HAP-1 (cell line): ENCODE data around the gene DHRS3.

ENCODE experiments used
- DNase-seq, 2 experiments: peaks; one replicate each; pipeline ENCODE4 v3.0.0-alpha.2; 2016 to 2020; ENCODE audit warnings: low spot score in 2 of 2
- H3K27me3 ChIP-seq: fragments of 250-450 bp; sonication (Bioruptor Pico); 2 replicates; pipeline ENCODE4 v1.5.1; 2020; ENCODE audit warnings: low read depth, mild to moderate bottlenecking, moderate library complexity
- H3K36me3 ChIP-seq: fragments of 250-450 bp; sonication (Bioruptor Pico); replicated peaks from 2 replicates; pipeline ENCODE4 v1.5.1; 2020; ENCODE audit warnings: mild to moderate bottlenecking
- H3K4me1 ChIP-seq: fragments of 250-450 bp; sonication (Bioruptor Pico); 2 replicates; pipeline ENCODE4 v1.5.1; 2020; ENCODE audit warnings: mild to moderate bottlenecking
- H3K4me3 ChIP-seq: fragments of 250-450 bp; sonication (Bioruptor Pico); 2 replicates; pipeline ENCODE4 v1.5.1; 2020; ENCODE audit warnings: mild to moderate bottlenecking, moderate library complexity
- H3K9me3 ChIP-seq: fragments of 250-450 bp; sonication (Bioruptor Pico); 2 replicates; pipeline ENCODE4 v1.5.1; 2020; ENCODE audit warnings: mild to moderate bottlenecking, moderate library complexity
- in situ Hi-C: fragments of 300-500 bp; cut with MboI; formaldehyde crosslinking; loops from 3 replicates; pipeline ENCODE4 v1.14.3; 2020; ENCODE audit warnings: low sequenced_read_pairs, inconsistent platforms, mixed read lengths

The DHRS3 gene

DNA sequence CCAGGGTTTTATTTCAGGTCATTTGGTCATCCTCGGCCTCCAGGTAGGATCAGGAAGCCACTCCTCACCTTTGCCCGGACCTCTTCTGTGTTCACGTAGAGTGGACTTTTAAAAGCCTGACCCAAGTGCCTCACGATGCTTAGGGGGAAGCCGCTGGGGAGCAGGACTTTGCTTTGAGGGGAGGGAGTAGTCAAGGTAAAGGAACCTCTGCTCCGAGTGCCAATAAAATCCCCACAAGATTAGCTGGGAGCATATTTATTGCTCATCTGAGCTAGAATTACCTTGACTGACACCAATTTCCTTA is 603 bp upstream of the DHRS3 start:
- peak overlapping the region; percentile 70 for H3K4me3 ChIP-seq
- in situ Hi-C loops, result loop anchor here (25.0 kb wide), 1 partner anchor 306 kb away; no protein-coding TSS in a partner anchor
- DNase-seq, result no peak
- no peaks in the 10 kb centered on the region for H3K36me3 ChIP-seq
- H3K9me3 ChIP-seq, result no peaks in the 10 kb centered on the region
- no peaks in the 10 kb centered on the region for H3K27me3 ChIP-seq
- H3K4me1 ChIP-seq, result peaks cover 11% of the 10 kb centered on the region

DNA sequence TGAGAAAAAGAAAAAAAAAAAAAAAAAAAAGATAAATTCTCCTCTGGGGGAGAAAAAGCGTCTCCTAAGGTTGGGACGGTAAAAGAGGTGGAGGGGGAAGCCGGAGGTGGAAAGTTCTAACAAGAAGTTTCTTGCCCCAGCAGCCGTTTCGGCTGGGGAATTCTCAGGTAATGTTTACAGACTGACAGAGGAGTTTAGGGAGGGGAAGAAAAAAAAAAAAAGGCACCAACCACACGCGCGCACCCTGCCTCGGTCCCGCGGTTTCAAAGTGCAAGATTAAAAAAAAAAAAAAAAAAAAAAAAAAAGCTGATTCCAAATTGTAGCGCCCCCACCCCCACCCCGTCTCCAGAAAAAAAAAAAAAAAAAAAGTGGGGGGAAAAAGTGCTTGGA is 504 bp downstream of the DHRS3 start:
- Histone ChIP-seq H3K4me3 (peak overlapping the region; percentile 70), H3K9me3 (no peaks in the 10 kb centered on the region), H3K27me3 (no peaks in the 10 kb centered on the region), H3K4me1 (peaks cover 11% of the 10 kb centered on the region), H3K36me3 (no peaks in the 10 kb centered on the region)
- DNase-seq, result peak in 1 of 2 experiments; percentile 13
- in situ Hi-C loops, result loop anchor here (25.0 kb wide), 1 partner anchor 305 kb away; no protein-coding TSS in a partner anchor

DNA sequence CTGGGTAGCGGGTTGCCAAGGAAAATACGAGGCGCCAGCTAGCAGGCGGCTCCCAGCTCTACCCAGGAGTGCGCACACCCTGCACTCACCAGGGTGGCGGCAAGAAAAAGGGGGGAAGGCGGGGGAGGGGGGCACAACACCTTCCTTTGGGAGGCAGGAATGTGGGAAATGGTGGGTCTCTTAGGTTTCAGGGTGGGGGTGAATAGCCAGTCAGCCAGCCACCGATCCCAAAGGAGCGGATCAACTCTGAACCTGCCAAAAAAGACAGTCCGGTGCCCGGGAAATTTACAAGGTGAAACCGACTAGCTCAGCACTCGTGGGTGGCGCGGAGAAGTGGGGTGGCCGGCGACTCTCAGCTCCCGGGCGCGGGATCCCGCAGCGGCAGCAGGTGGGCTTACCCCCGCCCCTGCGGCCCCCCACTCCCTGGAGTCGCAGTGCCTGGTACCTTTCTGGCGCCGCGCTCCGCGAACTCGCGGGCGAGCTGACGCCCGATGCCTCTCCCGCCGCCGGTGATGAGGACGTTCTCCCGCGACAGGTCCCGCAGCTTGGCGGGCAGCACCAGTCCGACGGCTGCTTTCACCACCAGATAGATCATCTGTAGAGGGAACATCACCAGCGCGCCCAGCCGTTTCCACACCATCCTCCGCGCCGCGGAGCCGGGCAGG is 1.2 kb downstream of the DHRS3 start:
- H3K4me3 ChIP-seq, result peak overlapping the region; percentile 70
- no peaks in the 10 kb centered on the region for H3K9me3 ChIP-seq
- no peaks in the 10 kb centered on the region for H3K27me3 ChIP-seq
- peak; percentile 7 to 60 for DNase-seq
- in situ Hi-C loops, result loop anchor here (25.0 kb wide), 1 partner anchor 305 kb away; no protein-coding TSS in a partner anchor
- no peaks in the 10 kb centered on the region for H3K36me3 ChIP-seq
- peaks cover 11% of the 10 kb centered on the region for H3K4me1 ChIP-seq

DNA sequence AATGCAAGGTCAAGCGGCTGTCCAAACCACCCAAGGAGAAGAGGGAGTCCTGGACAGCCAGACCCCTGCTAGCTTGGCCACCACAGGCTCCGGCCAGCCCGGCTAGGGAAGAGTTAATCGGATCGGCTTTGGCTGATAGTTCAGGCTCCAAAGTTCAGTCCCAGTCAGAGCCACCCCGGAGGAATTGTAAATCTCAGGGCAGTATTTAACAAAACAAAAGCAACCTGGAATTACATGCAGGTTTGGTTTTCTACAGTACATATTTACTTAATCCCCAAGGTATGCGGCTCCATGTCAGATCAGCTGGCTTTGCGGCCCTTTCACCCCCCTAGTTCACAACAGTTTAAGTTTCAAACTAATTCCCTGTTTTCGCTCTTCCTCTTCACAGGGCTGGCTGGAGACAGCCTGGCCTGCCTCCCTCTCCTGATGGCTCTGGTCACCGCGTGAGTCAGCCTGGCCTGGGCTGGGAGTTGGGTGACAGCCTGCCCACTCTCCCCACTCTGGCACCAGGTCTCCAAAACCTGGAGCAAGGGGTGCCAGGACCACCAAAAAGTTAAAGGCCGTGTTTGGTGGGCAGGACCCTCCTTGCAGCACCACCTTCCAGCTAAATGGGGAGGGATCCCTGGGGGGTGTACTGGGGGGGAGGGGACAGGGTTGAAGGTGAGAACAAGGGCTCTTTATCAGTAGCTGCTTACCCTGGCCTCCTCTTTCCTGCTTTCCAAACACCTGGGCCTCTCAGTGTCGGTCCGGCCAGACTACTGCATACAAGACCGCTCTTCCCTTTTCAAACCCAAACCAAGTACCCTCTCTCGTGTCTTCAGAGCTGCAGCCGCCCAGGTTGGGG is 1.9 kb downstream of the DHRS3 start:
- peak; percentile 82 to 98 for DNase-seq
- no peaks in the 10 kb centered on the region for H3K9me3 ChIP-seq
- H3K36me3 ChIP-seq, result peaks cover 4% of the 10 kb centered on the region; the same call in 1 of the 2 replicates
- H3K4me1 ChIP-seq, result peaks cover 11% of the 10 kb centered on the region
- H3K4me3 ChIP-seq, result peak overlapping the region; percentile 70
- in situ Hi-C loops, result loop anchor here (25.0 kb wide), 1 partner anchor 304 kb away; no protein-coding TSS in a partner anchor
- H3K27me3 ChIP-seq, result no peaks in the 10 kb centered on the region

DNA sequence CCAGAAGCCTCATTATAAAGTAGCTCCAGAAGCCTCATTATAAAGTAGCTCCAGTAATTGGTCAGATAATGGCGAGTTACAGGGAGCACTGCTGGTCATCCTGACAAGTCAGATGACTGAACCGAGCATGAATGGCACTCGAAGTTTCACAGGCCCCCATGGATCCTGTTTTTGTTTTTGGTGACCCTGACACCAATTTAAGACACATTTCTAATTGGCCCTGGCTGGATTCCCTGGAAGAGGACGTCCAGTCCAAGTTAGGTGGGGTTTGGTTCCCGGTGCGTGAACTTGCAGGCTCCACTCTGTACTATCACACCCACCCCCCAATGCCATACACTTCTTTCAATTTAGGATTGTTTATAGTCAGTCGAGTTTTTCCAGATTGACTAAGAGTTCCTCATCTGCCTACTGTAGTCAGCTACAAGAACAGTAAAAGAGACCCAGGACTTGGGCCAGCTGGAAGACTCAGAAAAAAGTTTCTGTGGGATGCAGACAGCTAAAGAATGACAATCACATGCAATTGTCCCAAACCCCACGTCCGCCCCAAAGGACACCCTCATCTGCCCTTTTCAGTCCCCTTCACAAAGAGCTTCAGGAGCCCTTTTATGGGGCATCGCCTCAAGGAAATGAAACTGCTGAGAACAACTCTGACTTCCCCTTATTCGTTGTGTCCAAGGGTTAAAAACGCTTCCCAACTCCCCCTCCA is 2.7 kb downstream of the DHRS3 start:
- DNase-seq, result no peak
- H3K4me3 ChIP-seq, result peak overlapping the region; percentile 70
- H3K27me3 ChIP-seq, result no peaks in the 10 kb centered on the region
- H3K4me1 ChIP-seq, result peaks cover 11% of the 10 kb centered on the region
- in situ Hi-C loops, result loop anchor here (25.0 kb wide), 1 partner anchor 303 kb away; no protein-coding TSS in a partner anchor
- H3K9me3 ChIP-seq, result no peaks in the 10 kb centered on the region
- H3K36me3 ChIP-seq, result peaks cover 4% of the 10 kb centered on the region; the same call in 1 of the 2 replicates

DNA sequence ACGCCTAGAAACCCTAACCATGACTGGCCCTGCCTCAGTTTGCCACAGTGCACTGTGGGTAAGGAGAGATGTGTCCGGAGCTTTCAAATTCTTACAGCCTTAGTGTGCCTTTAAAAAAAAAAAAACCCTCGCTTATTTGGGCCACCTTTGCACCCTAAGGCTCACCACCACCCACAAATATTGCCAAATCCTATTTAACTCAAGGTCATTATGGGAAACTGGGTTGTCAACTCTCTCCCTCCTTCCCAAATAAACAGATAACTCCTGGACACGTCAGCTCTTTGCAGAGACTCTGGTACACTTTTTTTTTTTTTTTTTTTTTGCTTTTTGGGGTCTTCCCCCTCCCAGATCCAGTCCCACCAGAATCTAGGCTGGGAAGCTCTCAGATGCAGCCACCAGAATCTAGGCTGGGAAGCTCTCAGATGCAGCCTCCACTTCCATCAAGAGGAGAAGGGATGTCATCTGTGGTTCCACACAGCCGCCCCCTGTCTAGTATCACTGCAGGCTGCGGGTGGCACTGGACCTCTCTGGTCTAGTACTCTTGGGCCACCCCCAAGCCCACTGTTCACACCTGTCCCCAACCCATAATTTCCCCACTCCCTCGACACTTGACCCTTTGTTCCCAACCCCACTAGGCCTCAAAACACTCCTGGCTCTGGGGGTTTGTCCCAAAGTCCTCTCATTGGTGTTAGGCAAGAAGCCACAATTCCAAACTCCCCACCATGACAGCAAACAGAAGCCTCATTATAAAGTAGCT is 3.4 kb downstream of the DHRS3 start:
- Histone ChIP-seq H3K4me3 (no peak overlapping the region; the same call in 1 of the 2 replicates), H3K36me3 (peaks cover 4% of the 10 kb centered on the region; the same call in 1 of the 2 replicates)
- in situ Hi-C loops, result loop anchor here (25.0 kb wide), 1 partner anchor 302 kb away; no protein-coding TSS in a partner anchor

DNA sequence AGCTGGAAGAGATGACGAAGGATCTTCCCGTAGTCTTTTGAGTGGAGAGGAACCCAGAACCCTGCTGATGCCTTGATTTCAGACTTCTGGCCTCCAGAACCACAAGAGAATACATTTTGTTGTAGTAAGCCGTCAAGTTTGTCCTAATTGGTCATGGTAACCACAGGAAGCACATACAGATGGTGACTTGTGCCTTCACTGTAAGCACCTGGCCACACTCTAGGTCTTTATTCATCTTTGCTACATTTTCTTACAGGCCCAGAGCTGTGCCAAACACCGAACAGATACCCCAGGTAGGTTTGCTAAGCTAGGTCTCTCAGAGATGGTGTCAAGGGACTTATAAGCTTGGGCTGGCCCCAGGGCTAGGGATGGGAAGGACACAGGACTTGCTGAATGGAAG is 4.8 kb downstream of the DHRS3 start:
- Histone ChIP-seq H3K27me3 (no peaks in the 10 kb centered on the region), H3K36me3 (peaks cover 4% of the 10 kb centered on the region; the same call in 1 of the 2 replicates), H3K4me3 (no peak overlapping the region), H3K4me1 (peaks cover 8% of the 10 kb centered on the region), H3K9me3 (no peaks in the 10 kb centered on the region)
- in situ Hi-C loops, result loop anchor here (25.0 kb wide), 1 partner anchor 301 kb away; no protein-coding TSS in a partner anchor
- no peak for DNase-seq

More for the DNA sequence above, 3.4 kb downstream of the DHRS3 start:
- no peaks in the 10 kb centered on the region for H3K27me3 ChIP-seq
- peaks cover 11% of the 10 kb centered on the region for H3K4me1 ChIP-seq
- no peak for DNase-seq
- no peaks in the 10 kb centered on the region for H3K9me3 ChIP-seq

DNA sequence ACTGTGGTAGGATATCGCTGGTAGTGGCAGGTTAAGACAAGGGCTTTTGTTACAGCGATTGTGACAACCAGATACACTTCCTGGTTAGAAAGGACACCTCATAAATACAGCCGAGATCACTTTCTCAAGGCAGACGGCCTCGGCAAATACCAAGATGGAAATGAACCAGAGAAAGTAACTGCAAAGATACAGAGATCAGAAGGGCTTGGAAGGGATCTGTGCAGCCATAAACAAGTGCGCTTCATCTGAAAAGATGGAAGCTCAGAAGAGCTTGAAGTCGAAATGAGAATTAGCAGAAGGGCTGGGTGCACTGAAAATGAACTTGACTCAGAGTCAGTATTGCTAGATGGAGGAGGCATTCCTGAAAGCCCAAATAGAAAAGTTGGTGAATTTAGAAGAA is 7.1 kb downstream of the DHRS3 start:
- Histone ChIP-seq H3K4me1 (peaks cover 8% of the 10 kb centered on the region), H3K36me3 (peaks cover 4% of the 10 kb centered on the region; the same call in 1 of the 2 replicates), H3K27me3 (no peaks in the 10 kb centered on the region), H3K9me3 (peaks cover 3% of the 10 kb centered on the region; the same call in 1 of the 2 replicates), H3K4me3 (no peak overlapping the region)
- in situ Hi-C loops, result loop anchor here (25.0 kb wide), 1 partner anchor 299 kb away; no protein-coding TSS in a partner anchor
- no peak for DNase-seq

DNA sequence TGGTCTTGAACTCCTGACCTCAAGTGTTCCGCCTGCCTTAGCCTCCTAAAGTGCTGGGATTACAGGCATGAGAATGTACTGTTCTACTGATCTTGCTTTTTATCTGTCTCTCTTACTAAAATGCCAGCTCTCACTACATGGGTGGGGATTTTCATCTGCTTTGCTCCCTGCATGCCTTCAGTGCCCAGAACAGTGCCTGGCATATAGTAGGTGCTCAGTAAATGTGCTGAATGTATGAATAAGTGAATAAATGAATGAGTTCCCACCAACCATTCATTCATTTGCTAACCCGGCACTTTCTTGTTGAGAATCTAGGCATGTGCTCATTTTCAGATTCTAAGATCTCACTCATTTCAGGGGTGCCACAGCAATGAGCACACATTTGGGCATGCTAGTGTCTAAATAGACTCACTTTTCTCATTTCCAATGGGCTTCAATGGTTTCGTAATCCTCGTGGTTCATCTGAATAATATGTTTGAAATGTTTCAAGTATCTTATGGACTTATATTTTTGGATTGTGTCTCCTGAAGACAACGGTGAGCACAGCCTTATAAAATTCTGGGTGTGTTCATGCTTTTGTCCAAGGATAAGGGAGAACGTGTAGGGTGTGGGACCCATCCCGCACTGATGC is 7.6 kb downstream of the DHRS3 start:
- H3K4me1 ChIP-seq, result peaks cover 8% of the 10 kb centered on the region
- H3K27me3 ChIP-seq, result no peaks in the 10 kb centered on the region
- in situ Hi-C loops, result loop anchor here (25.0 kb wide), 1 partner anchor 298 kb away; no protein-coding TSS in a partner anchor
- H3K9me3 ChIP-seq, result peaks cover 3% of the 10 kb centered on the region; the same call in 1 of the 2 replicates
- peaks cover 4% of the 10 kb centered on the region; the same call in 1 of the 2 replicates for H3K36me3 ChIP-seq
- DNase-seq, result no peak
- H3K4me3 ChIP-seq, result no peak overlapping the region

DNA sequence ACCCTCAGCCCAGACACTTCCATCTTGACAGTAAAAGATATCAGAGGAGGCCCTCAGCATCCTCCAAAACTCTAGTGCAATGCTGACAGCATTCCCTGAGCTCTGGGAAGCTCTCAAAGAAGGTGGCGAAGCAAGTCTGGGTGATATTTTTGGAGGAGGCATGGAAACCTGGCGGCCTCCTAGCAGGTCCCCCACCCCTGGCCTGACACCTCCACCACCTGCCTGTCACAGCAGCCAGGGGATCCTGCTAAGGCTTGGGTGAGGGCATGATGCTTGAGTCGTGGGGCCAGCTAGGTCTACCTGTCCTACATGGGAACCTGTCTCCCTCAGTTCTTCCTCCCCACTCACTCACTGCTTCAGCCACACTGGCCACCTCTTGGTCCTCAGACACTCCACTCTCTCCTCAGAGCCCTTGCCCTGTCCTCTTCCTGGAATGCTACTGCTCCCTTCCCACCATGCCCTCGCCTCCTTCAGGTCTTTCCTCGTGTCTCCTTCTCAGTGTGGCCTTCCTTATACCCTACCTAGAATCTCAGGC is 8.5 kb downstream of the DHRS3 start:
- peaks cover 4% of the 10 kb centered on the region; the same call in 1 of the 2 replicates for H3K36me3 ChIP-seq
- H3K9me3 ChIP-seq, result peaks cover 3% of the 10 kb centered on the region; the same call in 1 of the 2 replicates
- H3K4me3 ChIP-seq, result no peak overlapping the region
- H3K27me3 ChIP-seq, result no peaks in the 10 kb centered on the region
- in situ Hi-C loops, result loop anchor here (25.0 kb wide), 1 partner anchor 297 kb away; no protein-coding TSS in a partner anchor
- no peak for DNase-seq
- H3K4me1 ChIP-seq, result peaks cover under 1% of the 10 kb centered on the region; the same call in 1 of the 2 replicates

DNA sequence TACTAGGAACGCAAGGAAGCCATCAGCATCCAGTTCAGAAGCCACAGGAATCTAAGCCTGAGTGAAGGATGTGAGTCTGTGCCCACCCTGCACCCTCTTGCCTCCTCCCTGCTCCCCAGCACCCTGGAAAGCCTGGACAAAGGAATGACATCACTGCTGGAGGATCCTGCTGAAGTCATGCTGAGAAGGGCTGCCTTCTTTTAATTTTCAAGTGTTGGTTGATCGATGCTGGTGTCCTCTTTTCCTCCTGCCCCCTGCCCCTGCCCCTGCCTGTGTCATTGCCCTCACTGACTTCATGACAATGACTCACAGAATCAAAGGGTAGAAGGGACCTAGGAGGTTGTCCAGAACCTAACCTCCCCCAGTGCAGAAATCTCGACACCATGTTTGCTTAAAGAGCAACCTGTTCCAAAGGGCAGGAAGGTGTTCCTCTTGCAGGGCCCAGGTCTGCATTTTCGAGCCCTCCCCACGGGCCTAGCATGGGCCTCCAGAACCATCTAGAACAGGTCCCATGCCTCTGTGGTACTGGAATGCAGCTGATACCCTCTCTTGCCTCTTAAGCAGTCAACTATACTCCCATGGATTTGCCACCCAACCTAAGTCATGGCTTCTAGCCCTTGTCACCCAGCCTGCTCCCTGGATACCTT is 9.6 kb downstream of the DHRS3 start:
- no peaks in the 10 kb centered on the region for H3K27me3 ChIP-seq
- peaks cover 3% of the 10 kb centered on the region; the same call in 1 of the 2 replicates for H3K9me3 ChIP-seq
- no peak for DNase-seq
- peaks cover 5% of the 10 kb centered on the region for H3K4me1 ChIP-seq
- in situ Hi-C loops, result loop anchor here (25.0 kb wide), 1 partner anchor 296 kb away; no protein-coding TSS in a partner anchor
- peaks cover 4% of the 10 kb centered on the region; the same call in 1 of the 2 replicates for H3K36me3 ChIP-seq
- no peak overlapping the region for H3K4me3 ChIP-seq
